Muscle of arm (tissue), 12 donors: ENCODE measurements around the gene CREBBP. TPM values are rescaled to one million over a fixed set of nuclear protein-coding genes. Genes with fewer than 3 reads are reported as not detected.

Experiments used
- DNase-seq: peaks from one replicate; pipeline ENCODE4 v3.0.0-alpha.2; 2013
- polyA plus RNA-seq, 12 donors: library from polyadenylated mRNA; unstranded; fragments of 120-200 nt; gene quantifications; one replicate each; pipeline ENCODE4 v1.2.1, GENCODE V29; 2013; ENCODE audit not compliant: insufficient read length in 12 of 12

The CREBBP gene
- polyA plus RNA-seq, 12 donors, result 39.6 to 100 (median 45.4) TPM; not detected in 1

DNA sequence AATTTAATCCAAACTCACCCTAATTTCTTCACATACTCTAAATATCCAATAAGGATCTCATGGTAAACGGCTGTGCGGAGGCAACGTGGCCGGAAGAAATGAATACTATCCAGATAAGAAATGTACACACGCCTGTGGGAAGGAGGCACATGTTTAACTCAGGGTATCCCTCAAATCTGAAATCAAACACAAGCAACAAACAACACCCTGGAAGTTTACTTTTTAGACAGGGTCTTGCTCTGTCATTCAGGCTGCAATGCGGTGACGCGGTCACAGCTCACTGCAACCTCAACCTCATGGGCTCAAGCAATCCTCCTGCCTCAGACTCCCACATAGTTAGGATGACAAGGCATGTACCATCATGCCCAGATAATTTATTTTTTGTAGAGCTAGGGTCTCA is 142.0 kb downstream of the CREBBP start:
- DNase-seq, result no peak

DNA sequence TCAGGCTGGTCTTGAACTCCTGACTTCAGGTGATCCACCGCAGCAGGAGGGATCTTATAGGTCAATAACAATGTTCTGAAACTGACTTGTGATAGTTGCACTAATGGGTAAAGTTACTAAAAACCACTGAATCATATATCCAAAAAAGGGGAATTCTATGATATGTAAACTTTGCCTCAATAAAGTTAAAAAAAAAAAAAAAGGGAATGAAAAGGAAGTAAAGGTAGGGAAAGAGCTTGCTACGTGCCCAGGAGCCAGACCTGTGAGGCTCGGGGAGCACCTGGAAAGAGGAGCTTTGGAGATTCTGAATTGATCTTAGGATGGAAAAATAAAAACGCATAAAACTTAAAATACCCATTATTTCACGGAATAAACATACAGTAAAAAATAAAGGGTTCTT is 142.4 kb downstream of the CREBBP start:
- DNase-seq, result no peak

DNA sequence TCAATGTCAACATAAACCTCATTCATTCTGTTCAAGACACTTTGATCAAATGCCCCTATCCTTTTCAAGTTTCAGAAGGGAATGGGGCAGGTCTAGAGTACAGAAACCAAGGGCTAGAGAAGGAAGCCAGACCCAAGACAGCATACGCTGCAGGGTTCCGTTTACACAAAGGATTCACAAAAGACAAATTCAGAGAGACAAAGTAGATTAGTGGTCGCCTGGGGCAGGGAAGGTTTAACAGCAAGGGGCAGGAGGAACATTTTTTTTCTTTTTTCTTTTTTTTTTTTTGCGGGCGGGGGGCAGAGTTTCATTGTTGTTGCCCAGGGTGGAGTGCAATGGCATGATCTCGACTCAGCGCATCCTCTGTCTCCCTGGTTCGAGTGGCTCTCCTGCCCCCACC is 143.3 kb downstream of the CREBBP start:
- no peak for DNase-seq

DNA sequence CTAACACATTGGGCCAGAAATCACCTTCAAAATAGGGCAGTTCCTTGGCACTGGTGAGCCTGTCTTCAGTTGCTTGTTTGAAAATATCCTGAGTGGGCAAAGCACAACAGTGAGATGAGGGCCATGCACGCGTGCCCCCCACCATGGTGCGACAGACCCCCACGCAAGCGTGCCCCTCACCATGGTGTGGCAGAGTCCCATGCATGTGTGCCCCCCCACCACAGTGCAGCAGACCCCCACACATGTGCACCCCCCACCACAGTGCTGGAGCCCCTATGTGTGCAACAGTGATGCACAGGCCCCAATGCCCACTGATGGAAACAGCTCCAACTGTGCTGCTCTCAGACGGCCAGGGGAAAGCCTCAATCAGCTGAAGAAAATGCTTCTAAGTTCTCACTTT is 144.4 kb downstream of the CREBBP start:
- no peak for DNase-seq

DNA sequence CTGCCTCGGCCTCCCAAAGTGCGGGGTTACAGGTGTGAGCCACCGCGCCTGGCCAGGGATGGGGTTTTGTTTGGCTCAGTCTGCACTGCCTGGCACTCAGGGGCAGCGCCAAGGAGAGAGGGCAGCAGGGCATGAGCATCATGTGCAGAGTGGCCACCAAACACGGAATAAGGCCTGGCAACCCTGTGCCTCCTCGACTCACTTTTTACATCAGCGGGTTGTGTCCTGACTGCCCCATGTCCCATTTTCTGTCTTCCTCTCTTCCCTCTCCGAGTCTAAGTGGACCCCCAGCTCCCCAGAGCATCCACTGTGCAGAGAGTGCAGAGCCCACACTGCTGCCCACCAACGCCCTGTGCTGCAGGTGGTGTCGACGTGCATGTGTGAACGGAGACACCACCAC is 145.0 kb downstream of the CREBBP start:
- no peak for DNase-seq

DNA sequence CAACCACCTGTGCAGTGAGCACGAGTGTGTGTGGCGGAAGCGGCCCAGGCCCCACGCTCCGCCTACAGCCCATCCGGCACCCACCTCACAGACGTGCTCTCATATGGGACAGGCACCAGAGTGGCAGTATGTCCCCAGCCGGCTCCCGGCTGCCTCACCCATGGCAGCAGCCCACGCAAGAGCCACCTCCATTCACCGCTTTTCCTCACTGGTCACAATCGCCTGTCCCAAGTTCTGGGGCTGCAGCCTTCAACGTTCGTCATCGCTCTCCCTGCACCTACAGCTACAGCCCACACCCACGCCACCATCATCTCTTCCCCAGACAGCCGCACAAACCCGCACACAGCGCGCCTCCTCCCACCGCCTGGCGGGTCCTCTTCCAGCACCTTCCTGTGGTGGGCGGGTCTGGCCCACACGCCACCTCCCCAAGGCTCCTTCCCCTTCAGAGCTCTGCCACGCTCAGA is 145.7 kb downstream of the CREBBP start:
- DNase-seq, result no peak

DNA sequence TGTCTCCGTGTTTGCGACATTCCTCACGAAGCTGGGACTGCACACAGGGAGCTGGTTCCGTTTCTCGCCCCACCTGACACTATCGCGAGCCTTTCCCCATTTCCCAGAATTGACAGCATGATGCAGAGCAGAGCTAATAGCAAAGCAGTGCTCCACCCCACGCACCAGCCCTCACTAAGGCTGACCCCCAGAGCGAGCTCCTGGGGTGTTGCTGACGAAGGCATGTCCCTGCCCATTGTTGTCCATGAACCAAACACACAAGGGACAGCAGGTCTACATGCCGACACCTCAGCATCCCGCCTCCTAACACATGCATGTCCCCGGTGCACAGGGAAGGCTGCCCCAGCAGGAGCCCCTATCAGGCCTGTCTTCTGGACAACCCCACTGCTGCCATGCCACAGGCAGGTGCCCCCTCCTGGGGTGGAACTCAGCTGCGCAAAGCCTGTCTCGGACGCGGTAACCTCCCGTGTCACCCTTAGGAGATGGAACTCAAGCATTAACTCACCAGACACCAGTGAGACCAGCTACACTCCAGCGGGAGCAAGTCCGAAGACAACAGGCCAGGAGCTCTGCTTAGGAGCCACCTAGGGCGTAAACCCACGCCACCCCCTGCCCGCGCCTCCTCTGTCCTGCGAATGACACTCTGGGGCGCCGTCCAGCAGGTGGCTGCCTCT is 146.3 kb downstream of the CREBBP start:
- DNase-seq, result no peak

DNA sequence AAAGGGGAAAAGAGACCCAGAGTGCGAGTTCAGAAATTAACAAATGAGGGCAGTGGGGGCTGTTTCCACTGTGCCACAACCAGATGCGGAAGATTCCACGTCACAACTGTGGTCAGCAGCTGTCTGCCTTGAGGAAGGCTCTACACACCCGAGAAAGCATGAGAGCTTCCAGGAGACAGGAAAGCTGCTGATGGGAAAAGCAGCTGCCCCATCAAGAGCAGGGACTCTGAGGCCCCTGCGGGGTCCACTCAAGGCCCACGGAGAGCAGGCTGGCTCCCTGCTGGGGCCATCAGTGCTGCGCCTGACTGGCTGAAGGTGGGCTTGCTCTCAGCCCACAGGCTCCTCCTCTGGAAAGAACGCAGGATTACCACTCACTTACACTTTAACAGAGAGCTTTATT is 148.3 kb downstream of the CREBBP start:
- no peak for DNase-seq

DNA sequence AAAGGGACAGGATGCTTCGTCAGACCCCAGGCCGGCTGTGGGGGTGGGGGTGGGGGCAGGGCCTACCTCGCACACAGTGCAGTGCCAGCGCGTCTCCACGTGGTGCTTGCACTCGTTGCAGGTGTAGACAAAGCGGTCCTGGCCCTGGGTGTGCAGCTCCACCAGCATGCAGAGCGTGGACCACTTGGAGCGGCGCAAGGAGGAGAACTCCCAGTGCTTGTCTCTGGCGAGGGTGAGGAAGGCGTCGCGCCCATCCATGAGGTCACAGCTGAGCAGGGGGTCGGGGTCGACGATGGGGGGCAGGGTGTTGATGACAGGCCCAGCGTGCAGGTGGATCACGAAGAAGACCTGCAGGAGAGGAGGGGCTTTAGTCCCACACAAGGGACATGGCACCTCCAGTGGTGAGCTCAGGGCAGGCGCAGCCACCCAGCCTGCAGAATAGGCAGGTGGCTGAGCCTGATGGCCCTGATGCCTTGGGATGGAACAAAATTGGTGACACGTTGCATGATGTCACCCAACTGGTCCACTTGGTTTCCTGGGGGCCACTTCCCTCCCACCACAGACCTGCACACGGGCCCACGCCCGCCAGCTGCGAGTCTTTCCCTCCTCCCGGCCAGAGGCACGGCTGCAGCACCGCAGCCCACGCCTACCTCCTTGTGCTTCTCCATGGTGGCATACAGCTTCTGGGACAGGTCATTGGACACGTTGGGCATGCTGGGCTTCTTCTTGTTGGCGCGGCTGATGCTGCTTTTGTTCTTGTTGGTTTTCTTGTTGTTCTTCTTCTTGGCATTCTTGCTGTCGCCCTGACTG is 149.2 kb downstream of the CREBBP start:
- DNase-seq, result no peak

DNA sequence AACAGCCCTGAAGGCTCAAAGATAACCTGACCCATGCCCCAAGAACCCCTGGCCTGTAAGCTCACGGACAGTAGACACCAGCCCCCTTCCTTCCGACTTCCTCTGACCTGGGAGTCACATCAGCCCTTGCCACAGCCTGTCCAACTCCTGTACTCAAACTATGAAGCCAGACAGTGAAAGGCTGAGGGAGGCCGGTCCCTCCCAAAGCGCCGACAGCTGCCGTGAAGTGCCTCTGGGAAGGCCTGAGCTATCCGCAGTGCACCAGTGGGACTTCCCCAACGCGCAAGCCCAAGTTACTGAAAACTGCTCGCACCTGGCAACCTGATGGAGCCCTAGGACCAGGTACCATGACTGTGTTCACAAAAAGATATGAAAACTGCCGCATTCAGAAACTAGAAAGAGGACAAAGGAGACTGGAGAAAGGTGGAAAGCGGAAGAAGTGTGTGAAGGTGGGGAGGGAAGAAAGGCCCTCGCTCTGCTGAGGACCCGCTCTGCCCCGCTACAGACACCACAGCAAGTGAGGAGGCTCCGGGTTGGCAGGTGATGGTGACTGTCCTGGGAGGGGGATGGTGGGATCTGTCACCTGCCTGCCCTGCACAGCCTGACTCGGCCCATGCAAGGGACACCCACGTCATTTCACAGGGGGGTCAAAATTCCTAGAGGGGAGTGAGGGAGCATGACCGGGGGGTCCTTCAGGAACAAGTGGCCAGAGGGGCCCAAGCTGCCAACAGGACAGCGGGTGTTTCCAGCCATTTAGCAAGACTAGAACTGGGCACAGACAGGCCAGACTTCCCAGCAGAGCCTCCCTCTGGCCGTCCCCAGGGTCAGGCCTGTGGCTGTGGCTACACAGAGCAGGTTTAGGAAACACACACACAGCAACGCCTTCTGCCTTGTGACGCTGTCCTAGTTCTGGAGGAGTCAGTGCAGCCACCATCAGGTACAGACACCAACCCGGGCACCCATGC is 150.1 kb downstream of the CREBBP start:
- no peak for DNase-seq

DNA sequence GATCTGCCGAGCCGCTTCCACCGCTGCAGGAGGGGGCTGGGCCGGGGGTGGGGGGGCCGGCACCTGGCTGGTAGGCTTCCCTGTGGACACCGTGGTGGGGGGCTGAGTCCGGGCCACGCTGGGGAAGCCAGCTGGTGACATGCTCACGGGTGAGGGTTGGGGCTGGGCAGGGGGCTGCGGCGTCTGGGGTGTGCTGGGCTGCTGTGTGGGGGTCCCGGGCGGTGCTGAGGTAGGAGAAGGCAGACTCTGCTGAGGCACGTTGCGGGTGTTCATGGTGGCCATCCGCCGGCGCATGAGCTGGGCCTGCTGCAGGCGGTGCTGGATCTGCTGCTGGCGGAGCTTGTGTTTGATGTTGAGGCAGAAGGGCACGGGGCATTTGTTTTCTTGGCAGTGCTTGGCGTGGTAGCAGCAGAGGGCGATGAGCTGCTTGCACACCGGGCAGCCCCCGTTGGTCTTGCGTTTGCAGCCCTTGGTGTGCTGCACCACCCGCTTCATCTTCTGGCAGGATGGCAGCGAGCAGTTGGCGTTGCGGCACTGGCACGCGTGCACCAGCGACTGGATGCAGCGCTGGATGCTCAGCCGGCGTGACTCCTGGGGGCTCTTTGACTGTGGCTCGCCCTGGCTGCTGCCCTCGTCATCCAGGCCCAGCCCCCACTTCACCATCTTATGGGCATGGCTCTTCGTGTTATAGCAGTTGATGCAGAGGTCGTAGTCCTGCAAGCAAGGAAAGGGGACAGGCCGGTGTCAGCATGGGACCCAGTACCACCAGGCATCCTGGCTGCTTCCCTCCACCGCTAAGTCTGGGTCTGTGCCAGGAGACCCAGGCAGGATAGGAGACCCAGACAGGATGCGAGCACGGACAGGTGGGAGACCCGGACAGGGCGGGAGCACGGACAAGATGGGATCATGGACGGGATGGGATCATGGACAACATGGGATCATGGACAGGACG is 151.1 kb downstream of the CREBBP start:
- no peak for DNase-seq

DNA sequence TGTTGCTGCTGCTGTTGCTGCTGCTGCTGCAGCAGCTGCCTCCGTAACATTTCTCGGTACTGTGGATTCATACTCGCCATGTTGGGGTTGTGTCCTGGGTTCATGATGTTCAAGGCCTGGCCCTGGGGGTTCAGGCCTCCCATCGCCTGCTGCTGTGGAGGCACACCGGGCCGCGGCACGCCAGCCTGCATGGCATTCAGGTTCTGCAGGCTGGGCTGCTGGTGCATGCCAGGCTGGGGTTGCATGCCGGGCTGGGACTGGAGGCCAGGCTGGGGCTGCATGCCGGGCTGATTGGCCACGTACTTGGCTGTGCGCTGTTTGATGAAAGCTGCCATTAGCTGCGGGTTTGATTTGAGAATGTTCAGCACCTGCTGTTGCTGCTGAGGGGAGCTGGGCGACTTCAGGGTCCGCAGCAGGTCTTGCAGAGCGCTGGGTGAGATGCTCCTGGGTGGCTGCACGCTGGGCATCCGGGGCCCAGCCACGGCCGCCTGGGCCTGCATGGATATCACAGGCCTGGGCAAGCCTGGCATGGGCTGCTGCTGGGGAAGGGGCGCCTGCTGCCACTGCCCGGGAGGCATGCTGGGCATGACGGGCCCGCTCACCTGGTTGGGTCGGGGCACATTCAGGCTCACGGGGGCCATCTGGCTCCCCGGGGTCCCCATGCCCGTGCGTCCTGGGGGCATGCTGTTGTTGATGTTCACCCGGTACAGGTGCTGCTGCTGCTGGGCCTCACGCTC is 151.9 kb downstream of the CREBBP start:
- DNase-seq, result no peak

DNA sequence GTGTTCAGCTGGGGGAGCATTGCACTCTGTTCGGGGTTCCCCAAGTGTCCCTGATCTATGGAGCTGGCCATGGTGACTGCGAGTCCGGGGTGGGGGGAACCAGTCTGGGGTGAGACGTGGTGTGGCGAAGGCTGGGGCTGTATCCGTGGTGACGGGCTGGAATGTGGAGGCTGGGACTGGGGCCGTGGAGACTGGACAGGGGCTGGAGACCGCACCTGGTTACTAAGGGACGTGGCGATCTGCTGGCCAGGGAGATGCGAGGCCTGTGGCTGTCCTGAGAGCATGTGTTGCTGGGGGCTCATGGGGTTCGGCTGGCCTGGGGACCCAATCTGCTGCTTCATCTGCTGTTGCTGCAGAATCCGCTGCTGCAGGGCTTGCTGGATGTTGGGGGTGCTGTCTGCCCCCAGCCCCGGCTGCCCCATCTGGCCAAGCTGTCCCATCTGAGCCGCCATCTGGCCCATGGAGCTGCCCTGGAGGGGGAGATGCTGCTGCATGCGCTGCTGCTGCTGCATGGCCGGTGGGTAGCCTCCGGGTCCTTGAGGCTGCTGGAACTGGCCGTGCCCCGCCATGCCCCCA is 152.6 kb downstream of the CREBBP start:
- no peak for DNase-seq

DNA sequence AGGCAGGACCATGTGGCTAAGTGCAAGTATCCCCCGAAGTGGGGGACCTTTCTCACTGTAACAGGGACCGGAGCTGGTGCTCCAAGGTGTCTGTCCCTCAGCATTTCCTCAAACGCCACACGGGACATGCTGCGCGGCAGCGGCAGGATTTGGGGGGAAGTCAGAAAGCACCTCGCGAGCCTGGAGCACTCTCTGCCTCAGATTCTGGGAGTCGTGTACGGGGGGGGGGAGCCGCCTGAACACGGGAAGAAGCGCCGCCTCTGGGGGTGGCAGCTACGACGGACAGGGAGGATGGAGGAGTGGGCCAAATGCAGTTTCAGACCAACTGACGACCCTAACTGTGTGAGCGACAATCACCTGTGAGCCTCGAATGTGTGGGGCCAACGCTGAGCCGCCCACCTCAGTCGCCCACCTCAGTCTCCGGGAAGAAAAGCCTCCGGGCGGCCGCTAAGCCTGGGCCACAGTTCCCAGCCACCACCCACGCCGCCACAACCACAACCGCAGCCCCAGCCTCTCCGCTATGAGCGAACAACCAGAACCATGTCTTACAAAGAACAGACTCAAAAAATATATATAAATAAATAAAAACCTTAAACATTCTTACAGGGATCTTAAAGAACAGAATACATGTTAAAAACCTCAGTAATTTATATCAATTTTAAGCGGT is 154.4 kb downstream of the CREBBP start:
- DNase-seq, result no peak

DNA sequence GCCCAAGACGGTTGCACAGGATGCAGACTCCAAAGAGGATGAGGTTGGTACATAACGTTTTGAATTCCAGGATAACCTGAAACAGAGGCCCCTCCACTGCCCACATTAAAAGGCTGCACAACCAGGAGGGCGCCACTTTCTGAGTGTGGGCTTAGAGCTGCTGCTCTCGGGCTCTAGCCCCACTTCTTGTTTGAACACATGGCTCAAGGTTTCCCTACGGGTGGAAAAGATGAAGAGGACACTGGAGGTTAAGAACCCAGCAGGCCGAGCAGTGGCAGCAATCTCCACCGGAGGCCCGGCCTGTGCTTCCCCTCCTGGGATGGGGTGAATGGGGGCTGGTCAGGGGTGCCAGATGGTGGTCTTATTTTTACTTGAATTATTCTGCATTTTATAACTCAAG is 155.2 kb downstream of the CREBBP start:
- DNase-seq, result no peak

DNA sequence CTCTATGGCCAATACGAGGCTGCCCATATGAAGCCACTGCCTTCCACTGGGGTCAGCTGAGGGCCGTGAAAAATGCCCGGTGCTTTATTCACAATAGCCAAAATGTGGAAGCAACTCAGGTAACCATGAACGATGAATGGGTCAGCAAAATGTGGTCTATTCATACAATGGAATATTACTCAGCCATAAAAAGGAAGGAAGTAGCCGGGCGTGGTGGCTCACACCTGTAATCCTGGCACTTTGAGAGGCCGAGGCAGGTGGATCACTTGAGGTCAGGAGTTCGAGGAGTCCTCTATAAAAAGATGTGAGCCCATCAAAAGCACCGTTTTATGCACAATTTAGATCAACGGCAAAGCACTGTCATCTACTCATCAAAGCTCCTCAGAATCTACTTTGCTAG is 158.0 kb downstream of the CREBBP start:
- no peak for DNase-seq

DNA sequence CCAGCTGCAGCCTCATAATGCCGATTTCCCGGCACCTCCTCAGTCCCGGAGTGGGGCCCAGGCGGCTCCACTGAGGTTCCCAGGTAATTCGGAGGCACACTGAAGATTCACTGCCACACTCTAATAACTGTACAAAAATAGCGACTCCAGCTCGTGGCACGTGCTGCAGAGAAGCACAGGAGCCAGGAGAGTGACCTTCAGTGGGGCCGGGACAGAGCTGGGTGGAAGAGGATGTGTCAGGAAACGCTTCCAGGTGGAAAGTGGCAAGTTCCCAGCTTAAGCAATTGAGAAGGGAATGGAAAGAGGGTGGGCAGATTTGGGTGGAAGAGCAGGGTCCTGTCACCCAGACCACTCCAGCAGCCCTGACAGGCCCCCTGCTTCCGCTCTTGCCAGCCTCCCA is 160.1 kb downstream of the CREBBP start:
- no peak for DNase-seq

DNA sequence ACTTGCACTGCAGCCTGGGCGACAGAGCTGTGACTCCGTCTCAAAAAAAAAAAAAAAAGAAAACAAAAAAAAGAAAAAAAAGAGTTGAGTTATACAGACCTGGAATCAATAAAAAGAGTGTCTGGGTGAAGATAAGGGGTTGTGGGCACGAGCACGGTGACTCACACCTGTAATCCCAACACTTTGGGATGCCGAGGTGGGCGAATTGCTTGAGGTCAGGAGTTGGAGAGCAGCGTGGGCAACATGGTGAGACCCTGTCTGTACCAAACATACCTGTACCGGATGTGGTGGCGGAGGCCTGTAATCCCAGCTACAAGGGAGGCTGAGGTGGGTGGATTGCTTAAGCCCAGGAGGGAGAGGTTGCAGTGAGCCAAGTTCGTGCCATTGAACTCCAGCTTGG is 161.9 kb downstream of the CREBBP start:
- DNase-seq, result no peak

DNA sequence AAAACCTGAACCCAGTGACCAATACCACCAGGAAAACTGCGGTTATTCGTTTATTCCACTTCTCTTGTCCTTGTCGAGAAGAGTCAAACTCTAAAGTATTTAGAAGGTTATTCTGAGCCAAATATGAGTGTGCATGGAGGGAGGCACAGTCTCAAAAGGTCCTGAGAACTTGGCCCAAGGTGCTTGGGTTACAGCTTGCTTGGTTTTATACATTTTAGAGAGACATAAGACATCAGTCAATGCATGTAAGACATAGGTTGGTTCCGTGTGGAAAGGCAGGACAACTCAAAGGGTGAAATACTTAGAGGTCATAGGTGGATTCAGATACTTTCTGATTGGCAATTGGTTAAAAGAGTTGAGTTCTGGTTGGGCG is 162.5 kb downstream of the CREBBP start:
- DNase-seq, result no peak
